WTC11 (cell line): Measurements from ENCODE around the gene FRK. TPM values are rescaled to one million over a fixed set of nuclear protein-coding genes. Genes with fewer than 3 reads are reported as not detected.

Experiments used
- ATAC-seq: fragments of 200-7000 bp; cut with Tn5 transposase; 2 replicates; pipeline ENCODE4 v1.10.0; 2021; ENCODE audit warnings: mild to moderate bottlenecking, moderate library complexity
- CTCF ChIA-PET: fragments of 300-600 bp; sonication (Branson Sonifier 250); formaldehyde crosslinking; loops from one replicate; lab custom pipeline; 2021; ENCODE audit warnings: antibody characterized with exemption; lab: Charles Lee
- POLR2A ChIA-PET: fragments of 350-600 bp; sonication (Branson Sonifier 250); formaldehyde crosslinking; loops from one replicate; lab custom pipeline; 2021; ENCODE audit warnings: antibody characterized with exemption; lab: Charles Lee
- DNase-seq: peaks from one replicate; pipeline ENCODE4 v3.0.0; 2021; ENCODE audit warnings: low spot score
- H3K27ac Mint-ChIP-seq: 2 replicates; pipeline ENCODE4 v1.8.0; 2021; ENCODE audit warnings: mixed read lengths
- H3K27me3 Mint-ChIP-seq: 2 replicates; pipeline ENCODE4 v1.8.0; 2021; ENCODE audit warnings: low read depth, mild to moderate bottlenecking, moderate library complexity, mixed read lengths
- H3K36me3 Mint-ChIP-seq: 2 replicates; pipeline ENCODE4 v1.8.0; 2021; ENCODE audit warnings: mixed read lengths
- H3K4me1 Mint-ChIP-seq: 2 replicates; pipeline ENCODE4 v1.8.0; 2022; ENCODE audit warnings: mixed read lengths
- H3K4me3 Mint-ChIP-seq: 2 replicates; pipeline ENCODE4 v1.8.0; 2021; ENCODE audit warnings: mild to moderate bottlenecking, moderate library complexity, mixed read lengths
- H3K9me3 Mint-ChIP-seq: 2 replicates; pipeline ENCODE4 v1.8.0; 2021; ENCODE audit warnings: mixed read lengths
- ESRRA ChIP-seq: sonication (generic); formaldehyde crosslinking; IDR thresholded peaks from 2 replicates; pipeline ENCODE4 v1.8.1; 2022; ENCODE audit warnings: mild to moderate bottlenecking, missing genetic modification reagents, borderline replicate concordance
- IRF2 ChIP-seq: sonication (generic); formaldehyde crosslinking; IDR thresholded peaks from 2 replicates; pipeline ENCODE4 v1.8.0; 2022; ENCODE audit warnings: low read depth, missing genetic modification reagents, borderline replicate concordance
- MXD4 ChIP-seq: fragments of 250-450 bp; sonication (Bioruptor Pico); IDR thresholded peaks from 2 replicates; pipeline ENCODE4 v1.8.0; 2021; ENCODE audit warnings: mild to moderate bottlenecking, moderate library complexity, borderline replicate concordance
- OVOL2 ChIP-seq: fragments of 250-450 bp; sonication (Bioruptor Pico); IDR thresholded peaks from 2 replicates; pipeline ENCODE4 v1.9.0; 2021; ENCODE audit warnings: mild to moderate bottlenecking, borderline replicate concordance
- SOX15 ChIP-seq: fragments of 250-450 bp; sonication (Bioruptor Pico); IDR thresholded peaks from 2 replicates; pipeline ENCODE4 v1.9.0; 2021; ENCODE audit warnings: mild to moderate bottlenecking
- TP53 ChIP-seq: sonication (generic); formaldehyde crosslinking; IDR thresholded peaks from 2 replicates; pipeline ENCODE4 v1.8.1; 2023; ENCODE audit warnings: mild to moderate bottlenecking, missing genetic modification reagents
- ZNF219 ChIP-seq: sonication (generic); formaldehyde crosslinking; IDR thresholded peaks from 2 replicates; pipeline ENCODE4 v1.8.0; 2023; ENCODE audit warnings: missing genetic modification reagents, mild to moderate bottlenecking, borderline replicate concordance
- ZNF232 ChIP-seq: sonication (generic); formaldehyde crosslinking; IDR thresholded peaks from 2 replicates; pipeline ENCODE4 v1.8.0; 2022; ENCODE audit warnings: mild to moderate bottlenecking, missing genetic modification reagents
- ZNF317 ChIP-seq: sonication (generic); formaldehyde crosslinking; IDR thresholded peaks from 2 replicates; pipeline ENCODE4 v1.8.1; 2023; ENCODE audit warnings: low read depth, mild to moderate bottlenecking, moderate library complexity, missing genetic modification reagents, borderline replicate concordance
- ZNF671 ChIP-seq: fragments of 250-450 bp; sonication (Bioruptor Pico); IDR thresholded peaks from 2 replicates; pipeline ENCODE4 v1.8.0; 2021; ENCODE audit warnings: mild to moderate bottlenecking
- total RNA-seq: library from RNA; stranded (reverse); gene quantifications from 3 replicates; pipeline ENCODE4 v1.2.3, GENCODE V29; 2021
- TF ChIP-seq, protein P1 (sequence below): sonication (generic); formaldehyde crosslinking; IDR thresholded peaks from 2 replicates; pipeline ENCODE4 v1.8.0; 2022; ENCODE audit warnings: missing genetic modification reagents
- TF ChIP-seq, protein P2 (sequence below): sonication (generic); formaldehyde crosslinking; IDR thresholded peaks from 2 replicates; pipeline ENCODE4 v1.8.0; 2022; ENCODE audit warnings: mild to moderate bottlenecking, missing genetic modification reagents
- TF ChIP-seq, protein P3 (sequence below): fragments of 250-450 bp; sonication (Bioruptor Pico); conservative IDR thresholded peaks from 2 replicates; pipeline ENCODE4 v1.9.0; 2021; ENCODE audit warnings: mild to moderate bottlenecking
- TF ChIP-seq, protein P4 (sequence below): fragments of 250-450 bp; sonication (Bioruptor Pico); IDR thresholded peaks from 2 replicates; pipeline ENCODE4 v1.9.0; 2021; ENCODE audit warnings: mild to moderate bottlenecking, borderline replicate concordance
- TF ChIP-seq, protein P5 (sequence below): sonication (generic); formaldehyde crosslinking; IDR thresholded peaks from 2 replicates; pipeline ENCODE4 v1.8.0; 2022; ENCODE audit warnings: mild to moderate bottlenecking, missing genetic modification reagents
- TF ChIP-seq, protein P6 (sequence below): sonication (generic); formaldehyde crosslinking; IDR thresholded peaks from 2 replicates; pipeline ENCODE4 v1.8.1; 2023; ENCODE audit warnings: mild to moderate bottlenecking, missing genetic modification reagents, moderate library complexity
- TF ChIP-seq, protein P7 (sequence below): sonication (generic); formaldehyde crosslinking; conservative IDR thresholded peaks from 2 replicates; pipeline ENCODE4 v1.8.1; 2022; ENCODE audit warnings: mild to moderate bottlenecking, missing genetic modification reagents
- TF ChIP-seq, protein P8 (sequence below): sonication (generic); formaldehyde crosslinking; IDR thresholded peaks from 2 replicates; pipeline ENCODE4 v1.8.1; 2022; ENCODE audit warnings: low read depth, missing genetic modification reagents, borderline replicate concordance

The FRK gene
- total RNA-seq, 1 experiment from 2014 or later: 0.13 TPM

DNA sequence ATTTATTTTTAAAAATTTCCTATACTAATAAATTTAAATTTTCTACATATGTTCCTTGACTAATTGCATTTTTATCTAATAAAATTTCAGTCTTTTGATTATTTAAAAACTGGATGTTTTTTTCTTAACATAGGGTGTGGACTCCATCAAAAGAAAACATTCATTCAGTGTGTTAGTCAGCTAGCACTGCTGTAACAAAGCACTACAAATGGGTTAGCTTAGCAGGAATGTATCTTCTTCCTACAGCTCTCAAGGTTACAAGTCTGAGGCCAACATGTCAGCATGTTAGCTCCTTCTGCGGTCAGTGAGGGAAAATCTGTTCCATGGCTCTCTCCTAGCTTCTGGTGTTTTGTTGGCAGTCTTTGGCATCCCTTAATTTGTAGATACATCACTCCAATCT is 32.5 kb downstream of the FRK start (continued):
- TF ChIP-seq, protein P1, sequence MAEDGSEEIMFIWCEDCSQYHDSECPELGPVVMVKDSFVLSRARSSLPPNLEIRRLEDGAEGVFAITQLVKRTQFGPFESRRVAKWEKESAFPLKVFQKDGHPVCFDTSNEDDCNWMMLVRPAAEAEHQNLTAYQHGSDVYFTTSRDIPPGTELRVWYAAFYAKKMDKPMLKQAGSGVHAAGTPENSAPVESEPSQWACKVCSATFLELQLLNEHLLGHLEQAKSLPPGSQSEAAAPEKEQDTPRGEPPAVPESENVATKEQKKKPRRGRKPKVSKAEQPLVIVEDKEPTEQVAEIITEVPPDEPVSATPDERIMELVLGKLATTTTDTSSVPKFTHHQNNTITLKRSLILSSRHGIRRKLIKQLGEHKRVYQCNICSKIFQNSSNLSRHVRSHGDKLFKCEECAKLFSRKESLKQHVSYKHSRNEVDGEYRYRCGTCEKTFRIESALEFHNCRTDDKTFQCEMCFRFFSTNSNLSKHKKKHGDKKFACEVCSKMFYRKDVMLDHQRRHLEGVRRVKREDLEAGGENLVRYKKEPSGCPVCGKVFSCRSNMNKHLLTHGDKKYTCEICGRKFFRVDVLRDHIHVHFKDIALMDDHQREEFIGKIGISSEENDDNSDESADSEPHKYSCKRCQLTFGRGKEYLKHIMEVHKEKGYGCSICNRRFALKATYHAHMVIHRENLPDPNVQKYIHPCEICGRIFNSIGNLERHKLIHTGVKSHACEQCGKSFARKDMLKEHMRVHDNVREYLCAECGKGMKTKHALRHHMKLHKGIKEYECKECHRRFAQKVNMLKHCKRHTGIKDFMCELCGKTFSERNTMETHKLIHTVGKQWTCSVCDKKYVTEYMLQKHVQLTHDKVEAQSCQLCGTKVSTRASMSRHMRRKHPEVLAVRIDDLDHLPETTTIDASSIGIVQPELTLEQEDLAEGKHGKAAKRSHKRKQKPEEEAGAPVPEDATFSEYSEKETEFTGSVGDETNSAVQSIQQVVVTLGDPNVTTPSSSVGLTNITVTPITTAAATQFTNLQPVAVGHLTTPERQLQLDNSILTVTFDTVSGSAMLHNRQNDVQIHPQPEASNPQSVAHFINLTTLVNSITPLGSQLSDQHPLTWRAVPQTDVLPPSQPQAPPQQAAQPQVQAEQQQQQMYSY (CRISPR knock-in tag): no peak
- no peak for TF ChIP-seq IRF2 (CRISPR knock-in tag)
- no peak for TF ChIP-seq ZNF671 (CRISPR knock-in tag)
- no peak for TF ChIP-seq MXD4 (CRISPR knock-in tag)

DNA sequence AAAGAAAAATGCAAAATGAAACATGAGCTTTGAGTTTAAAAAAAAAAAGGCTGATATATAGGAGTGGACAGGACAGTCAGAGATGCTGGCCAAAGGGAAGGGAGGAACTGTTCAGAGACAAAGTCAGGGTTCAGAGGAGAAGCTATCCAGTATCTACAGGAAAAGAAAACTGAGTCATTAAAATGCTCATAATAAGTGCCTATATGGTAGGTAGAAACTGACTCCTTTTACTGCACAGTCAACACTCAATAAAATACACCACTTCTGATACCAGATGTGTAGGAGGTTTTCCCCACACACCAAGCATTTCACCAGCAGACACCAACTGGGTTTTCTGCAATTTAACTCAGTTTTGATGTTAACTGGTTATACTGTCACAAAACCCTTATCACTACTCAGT is 32.9 kb downstream of the FRK start:
- Mint-ChIP-seq H3K4me3 (no peak overlapping the region), H3K4me1 (peaks cover 5% of the 10 kb centered on the region), H3K27ac (no peak overlapping the region), H3K27me3 (no peaks in the 10 kb centered on the region), H3K36me3 (no peaks in the 10 kb centered on the region), H3K9me3 (no peaks in the 10 kb centered on the region)
- DNase-seq: no peak
- no peak for TF ChIP-seq ZNF317
- TF ChIP-seq OVOL2 (CRISPR knock-in tag): no peak
- TF ChIP-seq, protein P2, sequence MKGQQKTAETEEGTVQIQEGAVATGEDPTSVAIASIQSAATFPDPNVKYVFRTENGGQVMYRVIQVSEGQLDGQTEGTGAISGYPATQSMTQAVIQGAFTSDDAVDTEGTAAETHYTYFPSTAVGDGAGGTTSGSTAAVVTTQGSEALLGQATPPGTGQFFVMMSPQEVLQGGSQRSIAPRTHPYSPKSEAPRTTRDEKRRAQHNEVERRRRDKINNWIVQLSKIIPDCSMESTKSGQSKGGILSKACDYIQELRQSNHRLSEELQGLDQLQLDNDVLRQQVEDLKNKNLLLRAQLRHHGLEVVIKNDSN (CRISPR knock-in tag): no peak
- TF ChIP-seq, protein P3, sequence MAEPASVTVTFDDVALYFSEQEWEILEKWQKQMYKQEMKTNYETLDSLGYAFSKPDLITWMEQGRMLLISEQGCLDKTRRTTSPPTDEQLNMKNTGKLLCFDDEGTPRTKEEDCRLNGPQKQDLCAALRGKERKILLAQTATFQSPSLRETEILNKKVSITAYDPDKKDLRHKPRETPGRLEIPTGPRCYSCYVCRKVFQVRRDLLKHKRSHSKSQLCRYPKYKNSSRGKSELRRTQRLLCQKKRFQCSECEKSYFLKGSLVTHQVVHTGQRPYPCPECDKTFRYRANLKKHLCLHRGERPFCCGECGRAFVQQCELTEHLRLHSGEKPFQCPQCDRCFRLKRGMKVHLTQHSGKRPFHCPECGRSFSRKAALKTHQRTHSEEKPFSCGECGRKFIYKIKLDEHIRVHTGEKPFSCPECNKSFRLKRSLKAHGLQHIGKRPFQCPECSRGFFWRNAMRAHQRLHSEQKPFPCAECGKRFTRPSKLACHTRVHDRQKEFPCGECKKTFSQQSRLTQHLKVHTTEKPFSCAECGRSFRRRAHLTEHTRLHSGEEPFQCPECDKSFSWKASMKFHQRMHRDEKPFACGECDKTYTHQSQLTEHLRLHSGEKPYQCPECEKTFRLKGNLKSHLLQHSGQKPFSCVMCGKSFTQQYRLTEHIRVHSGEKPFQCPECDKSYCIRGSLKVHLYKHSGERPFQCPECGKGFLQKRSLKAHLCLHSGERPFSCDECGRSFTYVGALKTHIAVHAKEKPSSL (CRISPR knock-in tag): no peak
- CTCF ChIA-PET: interaction anchor here (1.3 kb wide), 1 partner anchor 84 kb away, joined by 3 read pairs; no protein-coding TSS in a partner anchor
- no peak for ATAC-seq
- POLR2A ChIA-PET: no interaction called here

DNA sequence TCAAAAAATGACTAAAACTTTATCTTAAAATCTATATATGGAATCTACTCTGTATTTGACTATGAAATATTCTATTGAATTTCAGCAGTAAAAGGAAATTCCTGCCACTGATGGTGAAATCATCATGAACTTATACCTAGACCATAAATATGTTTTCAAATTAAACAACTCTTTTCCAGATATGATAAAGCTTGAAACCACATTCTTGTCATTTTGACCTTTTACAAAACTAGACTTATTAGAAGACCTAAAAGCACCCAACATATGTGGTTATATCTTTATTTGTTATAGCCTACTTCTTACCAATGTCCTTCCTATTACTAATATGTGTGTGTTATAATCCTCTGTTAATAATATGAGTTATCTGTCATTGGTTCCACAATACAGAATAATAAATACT is 35.3 kb downstream of the FRK start:
- CTCF ChIA-PET: no interaction called here
- no peaks in the 10 kb centered on the region for H3K27me3 Mint-ChIP-seq
- H3K9me3 Mint-ChIP-seq: no peaks in the 10 kb centered on the region
- H3K36me3 Mint-ChIP-seq: no peaks in the 10 kb centered on the region
- no peak overlapping the region for H3K4me3 Mint-ChIP-seq
- H3K4me1 Mint-ChIP-seq: no peaks in the 10 kb centered on the region
- POLR2A ChIA-PET: no interaction called here
- H3K27ac Mint-ChIP-seq: no peak overlapping the region
- DNase-seq: no peak
- no peak for ATAC-seq
- TF ChIP-seq, protein P4, sequence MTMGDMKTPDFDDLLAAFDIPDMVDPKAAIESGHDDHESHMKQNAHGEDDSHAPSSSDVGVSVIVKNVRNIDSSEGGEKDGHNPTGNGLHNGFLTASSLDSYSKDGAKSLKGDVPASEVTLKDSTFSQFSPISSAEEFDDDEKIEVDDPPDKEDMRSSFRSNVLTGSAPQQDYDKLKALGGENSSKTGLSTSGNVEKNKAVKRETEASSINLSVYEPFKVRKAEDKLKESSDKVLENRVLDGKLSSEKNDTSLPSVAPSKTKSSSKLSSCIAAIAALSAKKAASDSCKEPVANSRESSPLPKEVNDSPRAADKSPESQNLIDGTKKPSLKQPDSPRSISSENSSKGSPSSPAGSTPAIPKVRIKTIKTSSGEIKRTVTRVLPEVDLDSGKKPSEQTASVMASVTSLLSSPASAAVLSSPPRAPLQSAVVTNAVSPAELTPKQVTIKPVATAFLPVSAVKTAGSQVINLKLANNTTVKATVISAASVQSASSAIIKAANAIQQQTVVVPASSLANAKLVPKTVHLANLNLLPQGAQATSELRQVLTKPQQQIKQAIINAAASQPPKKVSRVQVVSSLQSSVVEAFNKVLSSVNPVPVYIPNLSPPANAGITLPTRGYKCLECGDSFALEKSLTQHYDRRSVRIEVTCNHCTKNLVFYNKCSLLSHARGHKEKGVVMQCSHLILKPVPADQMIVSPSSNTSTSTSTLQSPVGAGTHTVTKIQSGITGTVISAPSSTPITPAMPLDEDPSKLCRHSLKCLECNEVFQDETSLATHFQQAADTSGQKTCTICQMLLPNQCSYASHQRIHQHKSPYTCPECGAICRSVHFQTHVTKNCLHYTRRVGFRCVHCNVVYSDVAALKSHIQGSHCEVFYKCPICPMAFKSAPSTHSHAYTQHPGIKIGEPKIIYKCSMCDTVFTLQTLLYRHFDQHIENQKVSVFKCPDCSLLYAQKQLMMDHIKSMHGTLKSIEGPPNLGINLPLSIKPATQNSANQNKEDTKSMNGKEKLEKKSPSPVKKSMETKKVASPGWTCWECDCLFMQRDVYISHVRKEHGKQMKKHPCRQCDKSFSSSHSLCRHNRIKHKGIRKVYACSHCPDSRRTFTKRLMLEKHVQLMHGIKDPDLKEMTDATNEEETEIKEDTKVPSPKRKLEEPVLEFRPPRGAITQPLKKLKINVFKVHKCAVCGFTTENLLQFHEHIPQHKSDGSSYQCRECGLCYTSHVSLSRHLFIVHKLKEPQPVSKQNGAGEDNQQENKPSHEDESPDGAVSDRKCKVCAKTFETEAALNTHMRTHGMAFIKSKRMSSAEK: no peak
- TF ChIP-seq TP53 (CRISPR knock-in tag) (no peak), SOX15 (CRISPR knock-in tag) (no peak), ZNF232 (no peak), ZNF219 (no peak), IRF2 (CRISPR knock-in tag) (no peak), ESRRA (CRISPR knock-in tag) (no peak), ZNF317 (no peak)
- TF ChIP-seq, protein P5, sequence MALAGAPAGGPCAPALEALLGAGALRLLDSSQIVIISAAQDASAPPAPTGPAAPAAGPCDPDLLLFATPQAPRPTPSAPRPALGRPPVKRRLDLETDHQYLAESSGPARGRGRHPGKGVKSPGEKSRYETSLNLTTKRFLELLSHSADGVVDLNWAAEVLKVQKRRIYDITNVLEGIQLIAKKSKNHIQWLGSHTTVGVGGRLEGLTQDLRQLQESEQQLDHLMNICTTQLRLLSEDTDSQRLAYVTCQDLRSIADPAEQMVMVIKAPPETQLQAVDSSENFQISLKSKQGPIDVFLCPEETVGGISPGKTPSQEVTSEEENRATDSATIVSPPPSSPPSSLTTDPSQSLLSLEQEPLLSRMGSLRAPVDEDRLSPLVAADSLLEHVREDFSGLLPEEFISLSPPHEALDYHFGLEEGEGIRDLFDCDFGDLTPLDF (CRISPR knock-in tag): no peak
- TF ChIP-seq, protein P6, sequence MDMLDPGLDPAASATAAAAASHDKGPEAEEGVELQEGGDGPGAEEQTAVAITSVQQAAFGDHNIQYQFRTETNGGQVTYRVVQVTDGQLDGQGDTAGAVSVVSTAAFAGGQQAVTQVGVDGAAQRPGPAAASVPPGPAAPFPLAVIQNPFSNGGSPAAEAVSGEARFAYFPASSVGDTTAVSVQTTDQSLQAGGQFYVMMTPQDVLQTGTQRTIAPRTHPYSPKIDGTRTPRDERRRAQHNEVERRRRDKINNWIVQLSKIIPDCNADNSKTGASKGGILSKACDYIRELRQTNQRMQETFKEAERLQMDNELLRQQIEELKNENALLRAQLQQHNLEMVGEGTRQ (CRISPR knock-in tag): no peak
- TF ChIP-seq, protein P7, sequence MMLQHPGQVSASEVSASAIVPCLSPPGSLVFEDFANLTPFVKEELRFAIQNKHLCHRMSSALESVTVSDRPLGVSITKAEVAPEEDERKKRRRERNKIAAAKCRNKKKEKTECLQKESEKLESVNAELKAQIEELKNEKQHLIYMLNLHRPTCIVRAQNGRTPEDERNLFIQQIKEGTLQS (CRISPR knock-in tag): no peak
- TF ChIP-seq, protein P8, sequence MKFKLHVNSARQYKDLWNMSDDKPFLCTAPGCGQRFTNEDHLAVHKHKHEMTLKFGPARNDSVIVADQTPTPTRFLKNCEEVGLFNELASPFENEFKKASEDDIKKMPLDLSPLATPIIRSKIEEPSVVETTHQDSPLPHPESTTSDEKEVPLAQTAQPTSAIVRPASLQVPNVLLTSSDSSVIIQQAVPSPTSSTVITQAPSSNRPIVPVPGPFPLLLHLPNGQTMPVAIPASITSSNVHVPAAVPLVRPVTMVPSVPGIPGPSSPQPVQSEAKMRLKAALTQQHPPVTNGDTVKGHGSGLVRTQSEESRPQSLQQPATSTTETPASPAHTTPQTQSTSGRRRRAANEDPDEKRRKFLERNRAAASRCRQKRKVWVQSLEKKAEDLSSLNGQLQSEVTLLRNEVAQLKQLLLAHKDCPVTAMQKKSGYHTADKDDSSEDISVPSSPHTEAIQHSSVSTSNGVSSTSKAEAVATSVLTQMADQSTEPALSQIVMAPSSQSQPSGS: no peak
